ENCODE data around the gene YWHAQ.

DNA sequence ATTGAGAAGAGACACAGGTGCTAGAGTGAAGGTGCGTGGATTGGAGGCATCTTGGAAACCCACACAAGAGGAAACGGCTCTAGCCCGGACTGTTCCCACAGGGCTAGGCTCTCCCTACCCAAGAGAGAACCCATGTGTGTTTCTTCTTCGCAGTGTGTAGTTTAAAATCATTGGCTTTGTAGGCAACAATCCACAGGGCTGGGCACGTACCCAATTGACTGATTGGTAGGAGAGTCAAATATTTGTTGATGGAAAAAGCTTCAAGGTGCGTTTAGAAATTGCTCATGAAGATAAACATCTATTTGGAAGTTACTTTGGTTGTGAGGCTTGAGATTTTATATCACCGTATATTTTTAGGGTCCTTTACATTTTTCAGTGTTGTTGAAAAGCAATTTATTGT, 13.2 kb upstream of the YWHAQ start:
- TF ChIP-seq CTCF (IDR thresholded peaks at IDR 0.05) = no peak
- no peak for TF ChIP-seq EP300 (IDR thresholded peaks at IDR 0.05)
- TF ChIP-seq POLR2AphosphoS5 (IDR thresholded peaks at IDR 0.05) = no peak
- TF ChIP-seq POLR2A (IDR thresholded peaks at IDR 0.05) = no peak
